GM12878 (cell line): ENCODE data around the gene FLT3LG. TPM values are rescaled to one million over a fixed set of nuclear protein-coding genes. Genes with fewer than 3 reads are reported as not detected.

Experiments
- ATAC-seq: fragments of 200-7000 bp; cut with Tn5 transposase; 3 replicates; pipeline ENCODE4 v1.9.1; 2020; ENCODE audit warnings: mild to moderate bottlenecking, moderate library complexity
- BruUV-seq: library from RNA; stranded (reverse); fragments of 400-500 nt; replicated peaks from 2 replicates; lab custom pipeline; 2021; lab: Mats Ljungman, UMichigan
- CTCF ChIA-PET: fragments of 300-600 bp; sonication (Branson Sonifier 250); formaldehyde crosslinking; extraction: SDS; loops from one replicate; lab custom pipeline; 2021; ENCODE audit warnings: inconsistent platforms; lab: Yijun Ruan, JAX
- POLR2A ChIA-PET: fragments of 350-600 bp; formaldehyde crosslinking; extraction: SDS; loops from one replicate; lab custom pipeline; 2021; ENCODE audit warnings: inconsistent platforms; lab: Charles Lee
- RAD21 ChIA-PET: fragments of 300-600 bp; sonication (Branson Sonifier 250); formaldehyde crosslinking; loops from one replicate; lab custom pipeline; 2023; ENCODE audit warnings: antibody characterized with exemption; ENCODE audit not compliant: unreplicated experiment; lab: Charles Lee
- SMC1A ChIA-PET: fragments of 300-600 bp; sonication (Branson Sonifier 250); formaldehyde crosslinking; loops from one replicate; lab custom pipeline; 2023; ENCODE audit not compliant: unreplicated experiment, uncharacterized antibody; lab: Charles Lee
- DNase-seq: peaks from one replicate; pipeline ENCODE4 v3.0.0-alpha.2; 2011; ENCODE audit warnings: low read depth, low spot score
- FAIRE-seq: peaks from 3 replicates; lab custom pipeline; 2011; peaks lifted over from hg19 to GRCh38; lab: Jason Lieb, UNC
- H2AFZ ChIP-seq: 2 replicates; pipeline ENCODE4 v1.6.0; 2011; ENCODE audit warnings: low read depth, low read length, control low read depth; ENCODE audit not compliant: control insufficient read depth
- H3K27ac ChIP-seq: 2 replicates; pipeline ENCODE4 v1.5.1; 2011; ENCODE audit warnings: control low read depth; ENCODE audit not compliant: control insufficient read depth, insufficient read depth
- H3K27me3 ChIP-seq, 2 experiments: replicated peaks in 1 of 2; 2 replicates each; pipeline versions ENCODE4 v1.6.0 to v1.6.1; 2011; ENCODE audit warnings: low read length in 1 of 2; ENCODE audit not compliant: control insufficient read depth in 2 of 2, insufficient read depth in 2 of 2
- H3K36me3 ChIP-seq, 2 experiments: 2 replicates each; pipeline ENCODE4 v1.5.1; 2011; ENCODE audit warnings: low read length in 1 of 2; ENCODE audit not compliant: control insufficient read depth in 2 of 2, insufficient read depth in 2 of 2
- H3K4me1 ChIP-seq: 2 replicates; pipeline ENCODE4 v1.6.1; 2011; ENCODE audit warnings: mild to moderate bottlenecking, low read length, moderate library complexity, mixed read lengths; ENCODE audit not compliant: control insufficient read depth, insufficient read depth
- H3K4me2 ChIP-seq: 2 replicates; pipeline ENCODE4 v1.6.0; 2011; ENCODE audit warnings: control low read depth; ENCODE audit not compliant: control insufficient read depth, insufficient read depth
- H3K4me3 ChIP-seq: fragments of 200-600 bp; sonication (generic); 2 replicates; pipeline ENCODE4 v1.5.1; 2016
- H3K79me2 ChIP-seq: 2 replicates; pipeline ENCODE4 v1.6.0; 2011; ENCODE audit warnings: low read length; ENCODE audit not compliant: control insufficient read depth, insufficient read depth
- H3K9ac ChIP-seq: 2 replicates; pipeline ENCODE4 v1.8.0; 2011; ENCODE audit warnings: low read length, control low read depth, mixed read lengths; ENCODE audit not compliant: control insufficient read depth, insufficient read depth
- H3K9me3 ChIP-seq: replicated peaks from 3 replicates; pipeline ENCODE4 v1.5.1; 2011; ENCODE audit warnings: mild to moderate bottlenecking, low read length; ENCODE audit not compliant: control insufficient read depth, insufficient read depth
- H4K20me1 ChIP-seq: 2 replicates; pipeline ENCODE4 v1.6.0; 2011; ENCODE audit not compliant: control insufficient read depth, insufficient read depth
- BCL3 ChIP-seq: IDR thresholded peaks from 2 replicates; pipeline ENCODE4 v1.6.1; 2011; ENCODE audit warnings: borderline replicate concordance, low read depth, mild to moderate bottlenecking, moderate library complexity, low read length; ENCODE audit not compliant: insufficient read depth, poor library complexity, severe bottlenecking
- EED ChIP-seq: sonication (generic); IDR thresholded peaks from 2 replicates; pipeline ENCODE4 v1.6.1; 2016; ENCODE audit warnings: antibody characterized with exemption, low read depth
- EP300 ChIP-seq, 2 experiments: fragments of 150-350 bp in 1 of 2; IDR thresholded peaks; 2 replicates each; pipeline ENCODE4 v1.6.1; 2011 to 2012; ENCODE audit warnings: low read depth in 2 of 2, low read length in 2 of 2, borderline replicate concordance in 1 of 2, improper control_type of control experiment in 1 of 2, inconsistent platforms in 1 of 2; ENCODE audit not compliant: control insufficient read depth in 1 of 2
- FOXK2 ChIP-seq: fragments of 450-650 bp; IDR thresholded peaks from 2 replicates; pipeline ENCODE4 v1.6.1; 2017; ENCODE audit warnings: mild to moderate bottlenecking, moderate library complexity
- HDAC2 ChIP-seq: fragments of 200-600 bp; sonication (generic); IDR thresholded peaks from 2 replicates; pipeline ENCODE4 v1.6.1; 2017
- KAT2A ChIP-seq: conservative IDR thresholded peaks from 2 replicates; pipeline ENCODE4 v1.6.1; 2011; ENCODE audit warnings: low read depth, low read length; ENCODE audit not compliant: control insufficient read depth
- NR2C2 ChIP-seq: IDR thresholded peaks from 2 replicates; pipeline ENCODE4 v1.6.1; 2011; ENCODE audit warnings: borderline replicate concordance, low read depth; ENCODE audit not compliant: control insufficient read depth, insufficient read length
- PML ChIP-seq: IDR thresholded peaks from 2 replicates; pipeline ENCODE4 v1.6.1; 2012; ENCODE audit warnings: low read length, inconsistent platforms
- POLR2AphosphoS2 ChIP-seq: IDR thresholded peaks from 2 replicates; pipeline ENCODE4 v1.6.1; 2011; ENCODE audit warnings: low read depth, mild to moderate bottlenecking, low read length, improper control_type of control experiment, moderate library complexity
- RELA ChIP-seq: fragments of 450-650 bp; IDR thresholded peaks from 2 replicates; pipeline ENCODE4 v1.8.0; 2014; ENCODE audit warnings: borderline replicate concordance; ENCODE audit not compliant: partially characterized antibody
- RFX5 ChIP-seq: IDR thresholded peaks from 2 replicates; pipeline ENCODE4 v1.6.1; 2011; ENCODE audit warnings: low read depth, low read length, improper control_type of control experiment
- SKIL ChIP-seq: fragments of 450-650 bp; IDR thresholded peaks from 2 replicates; pipeline ENCODE4 v1.6.1; 2017; ENCODE audit warnings: mild to moderate bottlenecking, low read depth, inconsistent platforms; ENCODE audit not compliant: poor library complexity, severe bottlenecking
- SP1 ChIP-seq: IDR thresholded peaks from one replicate; pipeline ENCODE4 v1.6.1; 2011; ENCODE audit warnings: low read depth, low read length
- TCF12 ChIP-seq: IDR thresholded peaks from 2 replicates; pipeline ENCODE4 v1.6.1; 2011; ENCODE audit warnings: low read depth, mild to moderate bottlenecking, low read length
- ZNF217 ChIP-seq: fragments of 450-650 bp; IDR thresholded peaks from 2 replicates; pipeline ENCODE4 v1.6.1; 2017; ENCODE audit warnings: antibody characterized with exemption, mild to moderate bottlenecking
- ZSCAN29 ChIP-seq: fragments of 450-650 bp; IDR thresholded peaks from 2 replicates; pipeline ENCODE4 v1.6.1; 2017; ENCODE audit warnings: mild to moderate bottlenecking, moderate library complexity
- WGBS: methylation state at CpG from one replicate; pipeline ENCODE4 v1.1.6; 2016; ENCODE audit warnings: low lambda C conversion rate; ENCODE audit not compliant: insufficient replicate concordance, insufficient coverage; ENCODE audit errors: missing lambda C conversion rate; 5-methylcytosine and 5-hydroxymethylcytosine counted together
- in situ Hi-C: fragments of 300-500 bp; cut with MboI; formaldehyde crosslinking; loops from 9 replicates; pipeline ENCODE4 v1.14.3; 2018; ENCODE audit warnings: mixed read lengths
- intact Hi-C: fragments of 100-400 bp; cut with micrococcal nuclease; formaldehyde crosslinking; loops from one replicate; pipeline ENCODE4 v1.14.2; 2022; ENCODE audit not compliant: unreplicated experiment
- polyA plus RNA-seq, 11 experiments: library from polyadenylated mRNA; depleted of rRNA in 4 of 11; unstranded in 6 of 11; stranded (reverse) in 5 of 11; fragments of >200 nt; fragmentation: Nextera tagmentation in 4 of 11; fragmentation: Illumina TruSeq in 1 of 11; extraction: Ambion mirVana in 4 of 11; extraction: Trizol in 1 of 11; gene quantifications; 1 replicate in 1 of 11; 2 replicates in 10 of 11; pipeline versions ENCODE4 v1.2.1 to v1.2.3, GENCODE V29; 2011 to 2016; ENCODE audit warnings: inconsistent platforms in 2 of 11, missing spikeins in 2 of 11, low read depth in 1 of 11
- total RNA-seq, 4 experiments: library from RNA; depleted of rRNA in 3 of 4; stranded (reverse); fragments of >200 nt in 3 of 4; fragmentation: Illumina TruSeq in 1 of 4; extraction: Trizol in 1 of 4; gene quantifications; 2 replicates each; pipeline versions ENCODE4 v1.2.1 to v1.2.3, GENCODE V29; 2013 to 2021
- TF ChIP-seq, protein P1 (sequence below): fragments of 450-650 bp; IDR thresholded peaks from 2 replicates; pipeline ENCODE4 v1.6.1; 2014; ENCODE audit warnings: mild to moderate bottlenecking

Gene FLT3LG
- total and polyA plus RNA-seq, 10 of the 15 experiments (the other 5 are each of a cell fraction or from before 2014, with no cell fraction given), result 0.68 to 13.1 (median 4.3) TPM

DNA sequence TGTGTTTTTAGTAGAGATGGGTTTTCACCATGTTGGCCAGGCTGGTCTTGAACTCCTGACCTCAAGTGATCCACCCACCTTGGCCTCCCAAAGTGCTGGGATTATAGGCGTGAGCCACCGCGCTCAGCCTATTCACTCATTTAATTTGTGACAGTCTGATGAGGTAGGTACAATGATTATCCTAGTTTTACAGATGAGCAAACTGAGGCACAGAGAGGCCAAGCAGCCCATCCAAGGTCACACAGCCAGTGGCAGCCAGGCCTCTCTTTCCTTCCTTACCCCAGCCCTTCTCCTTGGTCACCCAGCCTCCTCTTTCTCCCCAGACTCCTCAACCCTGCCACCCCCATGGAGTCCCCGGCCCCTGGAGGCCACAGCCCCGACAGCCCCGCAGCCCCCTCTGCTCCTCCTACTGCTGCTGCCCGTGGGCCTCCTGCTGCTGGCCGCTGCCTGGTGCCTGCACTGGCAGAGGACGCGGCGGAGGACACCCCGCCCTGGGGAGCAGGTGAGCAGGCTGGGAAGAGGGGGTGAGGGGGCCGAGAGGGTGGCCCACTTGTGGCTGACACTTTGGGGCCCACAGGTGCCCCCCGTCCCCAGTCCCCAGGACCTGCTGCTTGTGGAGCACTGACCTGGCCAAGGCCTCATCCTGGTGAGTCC, 6.1 kb downstream of the FLT3LG start:
- H3K9ac ChIP-seq, result no peak overlapping the region
- BruUV-seq, result no TSS peak
- FAIRE-seq, result no peak
- CTCF ChIA-PET, result no interaction called here
- H3K4me2 ChIP-seq, result no peak overlapping the region
- SMC1A ChIA-PET, result no interaction called here
- no peak for TF ChIP-seq SP1
- TF ChIP-seq TCF12, result no peak
- TF ChIP-seq BCL3, result no peak
- no peak for TF ChIP-seq ZSCAN29
- TF ChIP-seq PML, result no peak
- no peak for TF ChIP-seq RFX5
- TF ChIP-seq NR2C2, result no peak
- no peak for TF ChIP-seq KAT2A
- no peak for TF ChIP-seq EED
- TF ChIP-seq, protein P1, sequence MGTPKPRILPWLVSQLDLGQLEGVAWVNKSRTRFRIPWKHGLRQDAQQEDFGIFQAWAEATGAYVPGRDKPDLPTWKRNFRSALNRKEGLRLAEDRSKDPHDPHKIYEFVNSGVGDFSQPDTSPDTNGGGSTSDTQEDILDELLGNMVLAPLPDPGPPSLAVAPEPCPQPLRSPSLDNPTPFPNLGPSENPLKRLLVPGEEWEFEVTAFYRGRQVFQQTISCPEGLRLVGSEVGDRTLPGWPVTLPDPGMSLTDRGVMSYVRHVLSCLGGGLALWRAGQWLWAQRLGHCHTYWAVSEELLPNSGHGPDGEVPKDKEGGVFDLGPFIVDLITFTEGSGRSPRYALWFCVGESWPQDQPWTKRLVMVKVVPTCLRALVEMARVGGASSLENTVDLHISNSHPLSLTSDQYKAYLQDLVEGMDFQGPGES, result no peak
- TF ChIP-seq POLR2AphosphoS2, result no peak
- no peak for TF ChIP-seq EP300 (IDR thresholded peaks at IDR 0.05; ENCODE audit: borderline replicate concordance in 1 of 2, control insufficient read depth in 1 of 2, low read depth in 2 of 2, low read length in 2 of 2)
- no peak for TF ChIP-seq RELA
- TF ChIP-seq HDAC2, result no peak
- no peak for TF ChIP-seq ZNF217
- TF ChIP-seq SKIL, result no peak
- TF ChIP-seq FOXK2, result no peak
- TF ChIP-seq, all 136 proteins: peak for 0
- WGBS, result 91% methylated on average over 11 of the region's 14 CpGs
- DNase-seq, result no peak
- Histone ChIP-seq H3K9me3 (no peaks in the 10 kb centered on the region), H2AFZ (no peak overlapping the region), H3K27ac (no peak overlapping the region), H3K79me2 (no peaks in the 10 kb centered on the region), H3K36me3 (no peaks in the 10 kb centered on the region), H3K27me3 (no peaks in the 10 kb centered on the region), H3K4me3 (no peak overlapping the region), H3K4me1 (no peaks in the 10 kb centered on the region), H4K20me1 (no peaks in the 10 kb centered on the region)
- ChIA-PET POLR2A (interaction anchor here (0.7 kb wide), 1 partner anchor 666 kb away, joined by 3 read pairs; no protein-coding TSS in a partner anchor), RAD21 (no interaction called here)
- intact Hi-C loops (no loop called here), in situ Hi-C loops (no loop called here)
- no peak for ATAC-seq
